Measurements from ENCODE around the gene ARL4D. TPM values are rescaled to one million over a fixed set of nuclear protein-coding genes. Genes with fewer than 3 reads are reported as not detected.
A peak's percentile ranks its signal among the peaks of the same experiment; 100 is the strongest.
"Not testable (repeated sequence)": the region's sequence is repeated elsewhere in the genome, so short reads cannot be mapped to it uniquely, and the experiment has no call there.

ARL4D gene
- total RNA-seq, 1 experiment from 2014 or later: 47.4 TPM

DNA sequence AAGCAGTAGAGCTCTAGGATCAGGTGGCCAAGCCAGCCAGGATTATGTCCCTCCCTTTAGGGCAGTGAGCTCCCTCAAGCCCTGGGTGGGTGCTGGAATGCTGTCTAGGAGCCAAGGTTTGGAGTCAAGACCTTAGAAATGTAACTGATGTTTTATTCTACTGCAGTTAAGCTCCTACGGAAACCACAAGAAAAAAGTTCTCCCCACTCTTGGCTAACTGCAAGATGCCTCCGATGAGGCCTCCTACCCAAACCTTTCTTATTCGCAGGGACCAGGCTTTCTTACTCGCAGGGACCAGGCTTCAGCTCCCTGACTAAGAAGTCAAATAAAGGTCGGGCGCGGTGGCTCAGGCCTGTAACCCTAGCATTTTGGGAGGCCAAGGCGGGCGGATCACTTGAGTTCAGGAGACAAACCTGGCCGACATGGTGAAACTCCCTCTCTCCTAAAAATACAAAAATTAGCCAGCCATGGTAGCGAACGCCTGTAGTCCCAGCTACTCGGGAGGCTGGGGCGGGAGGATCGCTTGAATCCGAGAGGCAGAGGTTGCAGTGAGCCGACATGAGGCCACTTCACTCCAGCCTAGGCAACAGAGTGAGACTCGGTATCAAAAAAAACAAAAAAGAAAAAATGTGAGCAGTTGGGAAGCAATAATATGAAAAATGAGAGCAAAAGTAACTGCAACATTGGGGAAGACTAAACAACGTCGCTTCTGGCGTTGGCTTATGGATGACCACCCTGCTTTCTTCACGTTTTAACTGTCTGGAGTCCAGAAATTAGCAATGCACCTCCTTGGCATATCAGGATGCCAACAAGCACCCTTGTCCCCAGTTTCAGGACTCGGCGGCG is 31.7 kb upstream of the ARL4D start:
- no peaks in the 10 kb centered on the region for H3K27me3 ChIP-seq
- H3K9me3 ChIP-seq: no peaks in the 10 kb centered on the region
- H3K36me3 ChIP-seq: no peaks in the 10 kb centered on the region
- H3K4me3 ChIP-seq: peak overlapping the region; percentile 21
- DNase-seq: peak; percentile 53

DNA sequence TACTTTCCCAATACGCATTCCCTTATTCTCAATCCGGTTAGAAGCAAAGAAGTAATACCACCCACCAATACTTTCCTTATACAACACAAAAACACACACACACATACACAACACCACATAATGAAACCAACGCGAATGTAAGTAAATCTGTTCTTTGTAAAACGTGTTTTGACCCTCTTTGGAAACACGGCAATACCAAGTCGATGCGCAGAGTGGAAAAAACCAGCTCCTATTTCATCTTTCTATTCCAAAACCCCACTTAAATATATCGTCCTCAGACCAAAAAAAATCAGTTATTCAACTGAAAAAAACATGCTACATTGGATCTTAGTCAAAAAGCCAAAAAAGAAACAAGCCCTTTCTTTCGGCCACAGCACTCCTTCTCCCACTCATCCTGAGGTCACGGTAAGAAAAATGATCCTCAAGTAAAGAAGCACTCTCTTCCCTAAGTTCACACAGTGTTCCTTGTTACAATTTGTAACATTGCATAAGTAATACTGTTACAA is 31.0 kb upstream of the ARL4D start:
- Histone ChIP-seq H3K36me3 (no peaks in the 10 kb centered on the region), H3K4me3 (peak overlapping the region; percentile 21), H3K9me3 (no peaks in the 10 kb centered on the region), H3K27me3 (no peaks in the 10 kb centered on the region)
- DNase-seq: peak; percentile 71

DNA sequence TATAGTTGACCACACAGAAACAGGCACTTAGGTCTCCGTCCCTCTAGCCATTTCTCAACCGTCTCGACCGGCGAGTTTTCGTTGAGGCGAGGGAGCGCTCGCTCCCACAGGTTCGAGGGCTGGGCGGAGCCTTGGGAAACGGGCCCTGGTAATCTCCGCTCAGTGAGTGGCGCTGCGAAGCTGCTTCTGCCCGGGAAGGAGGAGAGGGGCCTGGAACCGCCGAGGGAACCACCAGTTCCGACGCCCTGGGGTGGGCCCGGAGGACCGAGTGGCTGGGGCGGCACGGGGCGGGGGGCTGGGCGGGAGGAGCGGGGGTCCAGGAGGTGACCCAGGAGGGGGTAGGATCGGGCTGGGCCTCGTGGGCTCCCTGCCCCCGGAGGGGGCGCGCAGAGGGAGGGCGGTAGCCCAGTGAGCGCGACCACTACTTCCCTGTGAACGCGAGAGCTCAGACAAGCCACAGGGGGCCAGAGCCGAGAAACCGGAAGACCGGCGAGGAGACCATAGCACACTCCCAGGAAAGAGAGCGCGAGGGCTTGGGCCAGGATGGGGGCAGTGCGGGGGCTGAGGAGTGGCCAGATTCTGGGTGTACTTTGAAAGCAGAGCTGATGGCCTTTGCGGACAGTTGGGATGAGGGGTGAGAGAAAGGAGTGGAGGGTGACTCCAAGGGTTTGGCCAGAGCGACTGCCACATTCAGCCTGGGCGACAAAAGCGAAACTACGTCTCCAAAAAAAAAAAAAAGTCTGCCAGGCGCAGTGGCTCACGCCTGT is 29.9 kb upstream of the ARL4D start:
- Histone ChIP-seq H3K9me3 (no peaks in the 10 kb centered on the region), H3K4me3 (peak overlapping the region; percentile 21), H3K27me3 (no peaks in the 10 kb centered on the region), H3K36me3 (no peaks in the 10 kb centered on the region)
- peak; percentile 95 for DNase-seq

DNA sequence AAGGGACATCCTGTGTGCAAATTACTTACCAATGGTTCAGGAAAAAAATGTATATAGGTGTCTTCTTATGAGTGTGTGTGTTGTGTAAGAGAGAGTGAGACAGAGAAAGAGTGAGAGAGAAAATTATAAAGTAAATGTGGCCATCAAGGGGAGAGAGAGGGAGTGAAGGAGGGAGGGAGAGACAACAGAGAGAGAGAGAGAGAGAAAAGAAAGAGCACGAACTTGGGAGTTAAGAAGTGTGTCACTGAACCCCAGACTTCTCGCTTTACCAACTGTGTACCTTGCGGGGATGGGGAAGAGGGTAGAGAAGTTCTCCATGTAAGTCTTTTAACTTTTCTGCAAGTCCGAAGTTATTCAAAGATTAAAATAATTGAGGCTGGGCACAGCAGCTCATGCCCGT is 28.8 kb upstream of the ARL4D start:
- no peaks in the 10 kb centered on the region for H3K36me3 ChIP-seq
- DNase-seq: no peak
- peak overlapping the region; percentile 21 for H3K4me3 ChIP-seq

DNA sequence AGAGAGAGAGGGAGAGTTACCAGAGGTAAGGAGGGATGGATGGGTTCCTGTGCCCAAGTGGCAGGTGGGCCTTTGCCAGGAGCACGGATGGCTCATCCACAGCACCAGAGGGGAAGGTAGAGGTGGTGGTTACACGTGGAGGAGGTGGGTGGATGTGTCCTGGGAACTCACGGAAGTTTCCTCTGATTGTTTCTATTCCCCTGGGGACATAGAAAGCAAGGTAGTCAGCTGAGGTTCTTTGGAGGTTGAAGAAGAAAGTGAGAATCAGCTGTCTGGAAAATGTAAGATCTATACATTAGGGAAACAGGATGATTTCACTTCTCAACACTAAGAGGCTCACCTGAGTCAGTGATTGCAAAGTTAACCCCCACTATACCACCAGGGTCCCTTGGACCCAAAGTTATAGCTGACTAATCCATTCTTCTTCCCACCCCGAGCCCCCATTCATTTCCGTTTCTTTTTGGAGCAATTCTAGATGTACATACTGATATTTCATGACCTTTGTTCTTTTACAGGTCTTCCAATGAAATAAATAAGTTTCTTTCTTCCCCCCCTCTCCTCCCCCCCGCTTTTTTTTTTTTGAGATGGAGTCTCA is 27.5 kb upstream of the ARL4D start:
- Histone ChIP-seq H3K36me3 (no peaks in the 10 kb centered on the region), H3K9me3 (peaks cover 3% of the 10 kb centered on the region; the same call in 1 of the 2 replicates), H3K27me3 (no peaks in the 10 kb centered on the region), H3K4me3 (no peak overlapping the region)
- DNase-seq: no peak

More for the DNA sequence above, 28.8 kb upstream of the ARL4D start:
- no peaks in the 10 kb centered on the region for H3K27me3 ChIP-seq
- no peaks in the 10 kb centered on the region for H3K9me3 ChIP-seq

DNA sequence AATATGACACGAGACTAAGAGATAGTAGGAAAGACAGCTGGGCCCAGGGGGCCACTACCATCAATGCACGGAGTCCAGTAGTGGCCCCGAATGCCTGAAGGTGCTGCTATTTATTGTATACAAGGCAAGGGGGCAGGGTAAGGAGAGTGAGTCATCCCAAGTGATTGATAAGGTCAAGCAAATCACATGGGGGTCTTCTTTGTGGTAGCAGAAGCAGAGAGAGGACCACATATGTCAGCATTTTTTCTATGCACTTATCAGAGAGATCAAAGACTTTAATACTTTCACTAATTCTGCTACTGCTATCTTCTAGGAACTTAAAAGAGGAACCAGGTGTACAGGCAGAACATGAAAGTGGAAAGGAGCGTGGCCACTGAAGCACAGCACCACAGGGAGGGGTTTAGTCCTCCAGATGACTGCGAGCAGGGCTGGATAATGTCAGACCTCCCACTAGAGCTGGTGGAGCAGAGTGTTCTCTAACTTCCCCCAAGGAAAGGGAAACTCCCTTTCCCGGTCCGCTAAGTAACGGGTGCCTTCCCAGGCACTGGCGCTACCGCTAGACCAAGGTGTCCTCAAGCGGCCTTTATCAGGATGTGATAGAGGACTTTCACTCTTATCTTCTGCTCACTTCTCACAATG is 26.4 kb upstream of the ARL4D start:
- H3K9me3 ChIP-seq: peaks cover 3% of the 10 kb centered on the region; the same call in 1 of the 2 replicates
- no peaks in the 10 kb centered on the region for H3K27me3 ChIP-seq
- H3K4me3 ChIP-seq: no peak overlapping the region
- H3K36me3 ChIP-seq: no peaks in the 10 kb centered on the region
- no peak for DNase-seq

DNA sequence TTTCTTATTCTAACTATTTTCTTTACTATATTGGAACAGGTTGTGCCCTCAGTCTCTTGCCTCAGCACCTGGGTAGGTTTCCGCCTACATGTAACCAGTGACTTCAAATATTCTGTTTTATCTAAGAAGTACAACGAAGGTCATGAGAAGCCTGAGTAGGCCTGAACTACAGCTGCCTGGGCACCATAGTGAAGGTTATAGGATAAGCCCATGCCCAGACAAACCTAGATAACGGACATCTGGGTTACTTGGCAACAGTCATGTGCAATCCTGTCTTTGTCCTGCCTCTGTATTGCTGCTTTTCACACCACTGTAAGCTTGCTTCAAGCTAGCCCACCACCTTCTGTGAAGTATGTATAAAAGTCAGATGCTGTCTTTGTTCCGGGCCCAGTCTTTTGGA is 25.4 kb upstream of the ARL4D start:
- Histone ChIP-seq H3K27me3 (no peaks in the 10 kb centered on the region), H3K36me3 (no peaks in the 10 kb centered on the region), H3K9me3 (peaks cover 3% of the 10 kb centered on the region; the same call in 1 of the 2 replicates), H3K4me3 (no peak overlapping the region)
- DNase-seq: no peak

DNA sequence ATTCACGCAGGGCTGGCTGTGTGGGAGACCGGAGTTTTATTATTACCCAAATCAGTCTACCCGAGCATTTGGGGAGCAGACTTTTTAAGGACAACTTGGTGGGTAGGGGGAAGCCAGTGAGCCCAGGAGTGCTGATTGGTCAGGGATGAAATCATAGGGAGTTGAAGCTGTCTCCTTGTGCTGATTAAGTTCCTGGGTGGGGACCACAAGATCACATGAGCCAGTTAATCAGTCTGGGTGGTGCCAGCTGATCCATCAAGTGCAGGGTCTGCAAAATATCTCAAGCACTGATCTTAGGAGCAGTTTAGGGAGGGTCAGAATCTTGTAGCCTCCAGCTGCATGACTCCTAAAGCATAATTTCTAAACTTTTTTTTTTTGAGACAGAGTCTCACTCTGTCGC is 22.9 kb upstream of the ARL4D start:
- H3K36me3 ChIP-seq, H3K27me3 ChIP-seq, DNase-seq, H3K4me3 ChIP-seq: not testable (repeated sequence)
- H3K9me3 ChIP-seq: peaks cover 14% of the 10 kb centered on the region

DNA sequence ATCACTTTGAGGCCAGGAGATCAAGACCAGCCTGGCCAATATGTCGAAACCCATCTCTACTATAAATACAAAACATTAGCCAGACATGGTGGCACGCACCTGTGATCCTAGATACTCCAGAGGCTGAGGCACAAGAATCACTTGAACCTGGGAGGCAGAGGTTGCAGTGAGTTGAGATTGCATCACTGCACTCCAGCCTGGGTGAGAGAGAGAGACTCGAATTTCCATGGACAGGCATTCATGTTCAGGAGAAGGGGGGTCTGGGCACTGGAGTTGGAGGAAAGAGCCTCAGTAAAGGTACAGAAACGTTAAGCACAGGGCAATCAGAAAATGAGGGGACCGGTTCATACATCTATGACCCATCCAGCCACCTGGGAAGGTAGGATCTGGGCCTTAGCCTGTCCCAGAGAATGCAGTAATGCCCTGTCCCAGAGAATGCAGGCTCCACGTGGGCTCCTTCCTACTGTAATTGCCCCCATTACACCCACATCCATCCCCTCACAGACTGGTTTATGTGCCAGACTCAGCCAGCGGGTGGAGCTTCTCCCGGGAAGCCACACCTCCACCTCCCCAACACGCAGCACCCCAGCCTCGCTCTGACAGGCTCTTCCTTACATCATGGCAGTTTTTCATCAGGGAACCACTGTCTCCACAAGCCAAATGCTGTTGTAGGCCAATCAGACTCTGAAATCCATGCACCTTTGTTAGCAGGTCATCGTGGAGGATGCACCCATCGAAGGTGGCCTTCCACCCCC is 21.6 kb upstream of the ARL4D start:
- peaks cover 15% of the 10 kb centered on the region for H3K9me3 ChIP-seq
- H3K36me3 ChIP-seq: no peaks in the 10 kb centered on the region
- no peaks in the 10 kb centered on the region for H3K27me3 ChIP-seq
- no peak overlapping the region for H3K4me3 ChIP-seq
- no peak for DNase-seq

DNA sequence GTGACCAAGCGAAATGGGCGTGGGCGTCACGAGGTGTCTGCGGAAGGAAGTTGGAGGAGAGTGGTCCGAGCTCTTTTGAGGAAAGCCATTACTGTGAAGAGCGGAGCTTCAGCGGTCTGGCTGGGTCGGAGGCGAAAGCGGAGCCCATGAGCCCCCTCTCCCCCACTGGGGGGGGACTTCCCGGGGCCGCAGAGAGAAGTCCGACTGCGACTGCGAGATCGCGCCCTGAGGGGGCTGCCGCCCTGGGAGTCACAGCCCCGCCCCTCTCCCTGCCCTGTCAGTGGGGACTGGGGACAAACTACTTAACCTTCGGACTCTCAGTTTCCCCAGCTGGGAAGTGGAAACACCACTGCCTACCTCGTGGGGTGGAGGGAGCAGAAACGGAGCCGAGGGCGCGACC is 20.0 kb upstream of the ARL4D start:
- H3K4me3 ChIP-seq: no peak overlapping the region
- H3K27me3 ChIP-seq: no peaks in the 10 kb centered on the region
- H3K36me3 ChIP-seq: no peaks in the 10 kb centered on the region
- no peak for DNase-seq
- peaks cover 15% of the 10 kb centered on the region for H3K9me3 ChIP-seq

DNA sequence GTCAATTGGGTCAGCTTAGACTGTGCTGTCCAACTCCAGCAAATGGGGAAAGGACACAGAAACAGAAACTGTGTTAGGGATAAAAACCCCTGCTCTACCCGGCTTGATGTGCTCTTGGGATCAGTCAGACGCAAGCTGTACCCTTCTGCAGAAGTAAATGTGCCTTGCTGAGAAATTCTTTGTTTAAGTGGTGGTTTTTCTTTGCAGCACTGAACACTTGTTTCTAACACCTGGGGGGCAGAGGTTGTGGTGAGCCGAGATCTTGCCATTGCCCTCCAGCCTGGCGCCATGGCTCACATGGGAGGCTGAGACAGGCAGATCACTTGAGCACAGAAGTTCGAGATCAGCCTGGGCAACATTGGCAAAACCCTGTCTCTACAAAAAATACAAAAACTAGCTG is 18.5 kb upstream of the ARL4D start:
- H3K36me3 ChIP-seq: no peaks in the 10 kb centered on the region
- no peak overlapping the region for H3K4me3 ChIP-seq
- no peak for DNase-seq
- peaks cover 15% of the 10 kb centered on the region for H3K9me3 ChIP-seq
- H3K27me3 ChIP-seq: no peaks in the 10 kb centered on the region

DNA sequence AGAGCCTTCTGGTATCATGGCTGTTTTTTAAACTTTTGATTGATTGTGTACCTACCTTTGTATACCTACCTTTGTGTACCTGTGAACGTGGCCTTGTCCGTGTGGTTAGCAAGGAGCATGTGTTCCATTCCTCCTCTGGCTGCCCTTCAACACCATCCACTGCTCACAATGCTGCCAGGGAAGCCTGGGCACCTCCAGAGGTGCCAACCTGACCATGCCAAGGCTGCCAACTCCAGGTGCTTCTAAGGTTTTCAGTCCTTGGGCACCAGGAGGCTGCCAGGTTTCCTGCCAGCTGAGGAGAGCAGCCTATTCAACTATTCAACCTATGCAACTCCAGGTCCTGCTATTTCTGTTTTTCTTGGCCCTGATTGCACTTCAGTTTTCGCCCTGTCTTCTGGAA is 17.6 kb upstream of the ARL4D start:
- Histone ChIP-seq H3K9me3 (peaks cover 11% of the 10 kb centered on the region), H3K36me3 (no peaks in the 10 kb centered on the region), H3K4me3 (no peak overlapping the region), H3K27me3 (no peaks in the 10 kb centered on the region)
- DNase-seq: no peak

DNA sequence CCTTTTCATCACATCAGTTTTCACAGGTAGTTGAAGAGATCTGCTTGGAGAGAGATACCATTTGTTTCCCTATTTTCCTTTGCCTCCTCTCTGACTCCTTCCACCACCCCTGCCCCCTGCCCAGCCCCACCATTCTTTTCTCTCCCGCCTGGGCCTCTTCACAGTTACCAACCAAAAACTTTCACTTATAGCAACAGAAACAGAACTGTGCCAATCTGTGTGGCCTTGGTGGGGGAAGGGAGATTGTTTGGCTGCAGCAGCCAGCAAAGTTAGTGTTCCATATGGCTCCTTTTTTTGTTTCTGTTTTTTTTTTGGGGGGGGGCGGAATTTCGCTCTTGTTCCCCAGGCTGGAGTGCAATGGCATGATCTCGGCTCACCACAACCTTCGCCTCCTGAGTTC is 17.2 kb upstream of the ARL4D start:
- no peaks in the 10 kb centered on the region for H3K36me3 ChIP-seq
- no peaks in the 10 kb centered on the region for H3K27me3 ChIP-seq
- no peak overlapping the region for H3K4me3 ChIP-seq
- DNase-seq: no peak
- H3K9me3 ChIP-seq: peaks cover 11% of the 10 kb centered on the region

DNA sequence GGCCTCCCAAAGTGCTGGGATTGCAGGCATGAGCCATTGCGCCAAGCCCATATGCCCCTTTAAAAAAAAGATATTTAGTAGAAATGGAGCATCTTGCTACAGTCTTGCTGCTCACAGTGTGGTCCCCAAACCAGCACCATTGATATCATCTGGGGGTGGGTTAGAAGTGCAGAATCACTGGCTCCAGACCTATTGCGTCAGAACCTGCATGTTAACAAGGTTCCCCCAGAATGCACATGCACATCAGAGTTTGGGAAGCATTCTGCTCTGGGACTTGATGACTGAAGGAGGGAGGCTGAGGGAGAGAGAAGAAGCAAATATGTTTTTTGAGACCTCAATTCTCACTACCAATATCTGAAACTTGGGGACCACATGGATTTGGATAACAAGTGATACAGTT is 16.0 kb upstream of the ARL4D start:
- peaks cover 11% of the 10 kb centered on the region for H3K9me3 ChIP-seq
- no peak for DNase-seq
- no peaks in the 10 kb centered on the region for H3K36me3 ChIP-seq
- no peak overlapping the region for H3K4me3 ChIP-seq
- no peaks in the 10 kb centered on the region for H3K27me3 ChIP-seq

DNA sequence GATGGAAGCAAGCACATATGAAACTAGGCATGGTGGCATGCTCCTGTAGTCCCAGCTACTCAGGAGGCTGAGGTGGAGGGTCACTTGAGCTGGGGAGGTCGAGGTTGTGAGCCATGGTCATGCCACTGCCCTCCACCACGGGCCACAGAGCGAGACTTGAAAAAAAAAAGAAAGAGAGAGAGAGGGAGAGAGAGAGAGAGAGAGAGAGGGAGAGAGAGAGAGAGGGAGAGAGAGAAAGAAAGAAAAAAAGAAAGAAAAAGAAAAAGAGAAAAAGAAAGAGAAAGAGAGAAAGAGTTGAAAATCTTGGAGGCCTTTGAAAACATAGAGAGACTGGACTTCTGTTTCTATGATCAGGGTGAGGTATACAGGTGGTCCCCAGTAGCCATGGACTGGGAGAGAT is 15.4 kb upstream of the ARL4D start:
- DNase-seq: no peak
- no peak overlapping the region for H3K4me3 ChIP-seq
- no peaks in the 10 kb centered on the region for H3K36me3 ChIP-seq
- peaks cover 11% of the 10 kb centered on the region for H3K9me3 ChIP-seq
- no peaks in the 10 kb centered on the region for H3K27me3 ChIP-seq

DNA sequence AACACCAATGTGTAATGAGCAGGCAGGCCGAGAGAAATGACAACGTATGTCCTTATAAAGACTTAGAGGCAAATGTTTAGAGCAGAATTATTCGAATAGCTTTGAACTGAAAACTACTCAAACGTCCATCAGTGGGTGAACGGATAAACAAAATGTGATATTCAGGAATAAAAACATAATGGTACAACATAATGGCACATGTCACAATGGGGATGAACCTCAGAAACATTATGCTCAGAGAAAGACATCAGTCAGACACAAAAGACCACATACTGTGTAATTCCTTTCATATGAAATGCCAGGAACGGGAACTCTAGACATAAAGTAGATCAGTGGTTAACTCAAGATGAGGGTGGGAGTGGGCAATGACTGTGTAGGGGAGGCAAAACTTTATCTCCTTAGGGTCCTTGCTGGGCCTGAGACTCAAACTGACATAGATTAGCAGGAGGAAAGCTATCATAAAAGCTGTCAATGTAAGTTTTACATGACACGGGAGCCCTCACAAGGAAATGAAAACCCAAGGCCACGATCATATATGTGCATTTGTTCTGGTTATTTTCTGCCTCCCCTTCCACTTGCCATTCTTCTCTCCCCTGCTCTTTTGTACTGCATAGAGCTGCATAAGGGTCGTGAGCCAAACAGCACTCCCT is 14.8 kb upstream of the ARL4D start:
- DNase-seq: no peak
- Histone ChIP-seq H3K9me3 (peaks cover 11% of the 10 kb centered on the region), H3K27me3 (no peaks in the 10 kb centered on the region), H3K4me3 (no peak overlapping the region), H3K36me3 (no peaks in the 10 kb centered on the region)
